HUES64 (cell line): ENCODE measurements around the gene SPNS3.

ENCODE experiments used
- H3K27ac ChIP-seq: 2 replicates; pipeline ENCODE4 v1.7.0; 2013; ENCODE audit warnings: low read depth, low read length, inconsistent platforms
- H3K27me3 ChIP-seq: 2 replicates; pipeline ENCODE4 v1.6.1; 2013; ENCODE audit warnings: mild to moderate bottlenecking, low read length; ENCODE audit not compliant: insufficient read depth
- H3K36me3 ChIP-seq: 2 replicates; pipeline ENCODE4 v1.6.1; 2013; ENCODE audit warnings: mild to moderate bottlenecking, low read length; ENCODE audit not compliant: insufficient read depth
- H3K4me1 ChIP-seq: 2 replicates; pipeline ENCODE4 v1.6.1; 2013; ENCODE audit warnings: mild to moderate bottlenecking, low read length, moderate library complexity; ENCODE audit not compliant: insufficient read depth
- H3K4me3 ChIP-seq: 2 replicates; pipeline ENCODE4 v1.5.1; 2013; ENCODE audit warnings: mild to moderate bottlenecking, low read length, moderate library complexity
- H3K9ac ChIP-seq: 2 replicates; pipeline ENCODE4 v1.6.1; 2013; ENCODE audit warnings: mild to moderate bottlenecking, low read depth, low read length
- H3K9me3 ChIP-seq: 2 replicates; pipeline ENCODE4 v1.6.1; 2013; ENCODE audit warnings: low read depth, low read length; ENCODE audit not compliant: insufficient read depth
- WGBS: fragments of 150-250, 120-280 bp; methylation state at CpG from one replicate; pipeline ENCODE4 v1.1.7; 2013; ENCODE audit warnings: missing lambda C conversion rate; 5-methylcytosine and 5-hydroxymethylcytosine counted together

Gene SPNS3

GRCh38 chr17:4534515-4534914 is 100.8 kb downstream of the SPNS3 start:
- H3K4me3 ChIP-seq = no peak overlapping the region
- peaks cover 24% of the 10 kb centered on the region for H3K36me3 ChIP-seq

GRCh38 chr17:4534928-4535666 is 101.4 kb downstream of the SPNS3 start:
- Histone ChIP-seq H3K27ac (no peak overlapping the region), H3K4me3 (no peak overlapping the region), H3K4me1 (no peaks in the 10 kb centered on the region), H3K9me3 (no peaks in the 10 kb centered on the region), H3K27me3 (peaks cover 29% of the 10 kb centered on the region), H3K9ac (no peak overlapping the region), H3K36me3 (peaks cover 29% of the 10 kb centered on the region)
- WGBS = 81% methylated on average over 27 of the region's 27 CpGs

More at GRCh38 chr17:4534515-4534914, 100.8 kb downstream of the SPNS3 start:
- Histone ChIP-seq H3K27ac (no peak overlapping the region), H3K4me1 (no peaks in the 10 kb centered on the region), H3K9ac (no peak overlapping the region), H3K27me3 (peaks cover 33% of the 10 kb centered on the region), H3K9me3 (no peaks in the 10 kb centered on the region)
- WGBS = 84% methylated on average over 16 of the region's 17 CpGs

GRCh38 chr17:4535667-4536258 is 102.0 kb downstream of the SPNS3 start:
- peak overlapping the region; percentile 9; the same call in 1 of the 2 replicates for H3K4me3 ChIP-seq
- no peaks in the 10 kb centered on the region for H3K9me3 ChIP-seq
- H3K36me3 ChIP-seq = peaks cover 36% of the 10 kb centered on the region
- no peaks in the 10 kb centered on the region for H3K4me1 ChIP-seq
- H3K27ac ChIP-seq = no peak overlapping the region
- 45% methylated on average over 19 of the region's 19 CpGs for WGBS
- H3K27me3 ChIP-seq = peaks cover 25% of the 10 kb centered on the region
- H3K9ac ChIP-seq = peak overlapping the region; percentile 12; the same call in 1 of the 2 replicates

- Histone ChIP-seq H3K4me3 (peak overlapping the region; percentile 9; the same call in 1 of the 2 replicates), H3K9ac (peak overlapping the region; percentile 12; the same call in 1 of the 2 replicates), H3K36me3 (peaks cover 41% of the 10 kb centered on the region), H3K27me3 (peaks cover 20% of the 10 kb centered on the region), H3K27ac (no peak overlapping the region), H3K4me1 (no peaks in the 10 kb centered on the region), H3K9me3 (no peaks in the 10 kb centered on the region)
- WGBS = 31% methylated on average over 19 of the region's 19 CpGs
Measured at GRCh38 chr17:4536259-4536741, 102.6 kb downstream of the SPNS3 start.

- peaks cover 15% of the 10 kb centered on the region for H3K27me3 ChIP-seq
- H3K36me3 ChIP-seq = peaks cover 47% of the 10 kb centered on the region
- no peak overlapping the region for H3K9ac ChIP-seq
- H3K4me1 ChIP-seq = no peaks in the 10 kb centered on the region
- H3K9me3 ChIP-seq = no peaks in the 10 kb centered on the region
- H3K4me3 ChIP-seq = 0 out of 2 replicates have a peak overlapping the region, but pooled peaks have one; percentile 9
- no peak overlapping the region for H3K27ac ChIP-seq
- 78% methylated on average over 16 of the region's 18 CpGs for WGBS
Measured at GRCh38 chr17:4536742-4537411, 103.1 kb downstream of the SPNS3 start.
